Retina (tissue), 1 donor: ENCODE measurements around the gene G6PD.
"Not testable (repeated sequence)": the region's sequence is repeated elsewhere in the genome, so short reads cannot be mapped to it uniquely, and the experiment has no call there.

Experiments
- DNase-seq: peaks from one replicate; pipeline ENCODE4 v3.0.0-alpha.2; 2016

Gene G6PD

GRCh38 chrX:154512879-154513553 is 33.6 kb downstream of the G6PD start:
- no peak for DNase-seq

- no peak for DNase-seq
Measured at GRCh38 chrX:154511761-154512160, 34.9 kb downstream of the G6PD start.

GRCh38 chrX:154509455-154509854 is 37.2 kb downstream of the G6PD start:
- DNase-seq: no peak

GRCh38 chrX:154508384-154508745 is 38.3 kb downstream of the G6PD start:
- DNase-seq: no peak

DNA sequence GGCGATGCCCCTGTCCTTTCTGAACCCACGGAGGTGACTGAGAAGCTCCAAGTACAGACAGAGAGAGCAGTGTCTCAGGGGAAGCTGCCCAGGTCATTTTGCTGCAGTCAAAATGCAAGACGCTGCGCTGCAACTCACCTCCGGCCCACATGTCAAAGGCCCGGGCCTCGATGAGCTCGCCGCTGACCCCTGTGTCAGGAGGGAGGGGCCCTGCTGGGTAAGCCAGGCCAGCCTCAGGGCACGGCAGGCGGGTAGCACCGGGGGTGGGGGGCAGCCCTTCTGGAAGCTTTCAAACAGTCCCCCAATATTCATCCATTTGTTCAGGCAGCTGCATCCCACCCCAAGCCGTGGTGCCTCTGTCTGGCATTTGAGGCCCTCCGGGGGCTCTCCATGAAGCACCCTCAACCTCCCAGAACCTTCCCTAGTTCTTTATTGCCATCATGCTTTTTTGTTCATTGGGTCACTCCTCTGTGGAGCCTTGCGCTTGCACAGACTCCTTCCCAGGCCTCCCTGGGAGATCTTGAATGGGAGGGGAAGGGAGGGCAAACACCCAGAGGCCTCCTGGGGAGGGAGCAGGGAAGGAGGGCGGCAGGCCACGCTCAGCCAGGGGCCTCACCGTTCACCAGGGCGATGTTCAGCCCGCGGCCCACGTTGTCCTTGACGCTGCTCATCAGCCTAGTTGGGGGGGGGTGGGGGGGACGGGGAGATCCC is 38.8 kb downstream of the G6PD start:
- no peak for DNase-seq

DNA sequence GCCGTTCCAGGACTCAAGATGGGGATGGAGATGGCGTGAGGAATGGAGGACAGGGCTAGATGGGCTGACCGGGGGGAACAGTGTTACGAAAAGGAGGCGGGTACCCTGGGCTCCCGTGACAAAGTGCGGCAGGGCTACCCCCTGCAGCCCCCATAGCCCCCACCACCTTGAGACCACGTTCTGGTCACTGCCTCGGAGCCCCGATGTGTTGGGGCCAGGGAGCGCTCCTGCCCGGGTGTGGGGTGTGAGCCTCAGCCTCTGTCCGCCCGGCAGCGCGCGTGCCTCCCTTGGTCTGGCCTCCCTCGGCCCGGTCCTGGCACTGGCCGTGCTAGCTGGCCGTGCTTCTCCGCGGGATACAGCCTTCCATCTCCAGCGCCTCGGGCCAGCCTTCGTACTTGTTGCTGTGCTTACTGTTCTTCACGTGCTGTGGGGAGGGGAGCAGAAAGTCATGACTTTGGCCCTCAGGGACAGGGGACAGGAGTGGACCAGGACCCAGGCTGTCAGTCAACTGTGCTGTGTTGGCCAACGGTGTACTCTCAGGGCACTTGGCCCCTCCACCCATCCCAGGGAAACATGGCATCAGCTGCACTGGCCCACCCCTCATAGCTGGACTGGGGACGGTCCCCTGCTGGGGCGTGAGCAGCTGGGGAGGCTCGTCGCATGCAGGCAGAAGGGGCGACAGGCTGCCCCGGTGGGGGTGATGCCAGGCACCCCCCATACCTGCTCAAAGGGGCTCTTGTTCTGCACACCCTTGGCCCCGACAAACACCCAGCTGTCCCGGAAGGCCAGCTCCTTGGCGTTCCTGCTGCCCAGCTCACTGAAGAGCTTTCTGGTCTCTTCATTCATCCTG is 39.9 kb downstream of the G6PD start:
- no peak for DNase-seq

DNA sequence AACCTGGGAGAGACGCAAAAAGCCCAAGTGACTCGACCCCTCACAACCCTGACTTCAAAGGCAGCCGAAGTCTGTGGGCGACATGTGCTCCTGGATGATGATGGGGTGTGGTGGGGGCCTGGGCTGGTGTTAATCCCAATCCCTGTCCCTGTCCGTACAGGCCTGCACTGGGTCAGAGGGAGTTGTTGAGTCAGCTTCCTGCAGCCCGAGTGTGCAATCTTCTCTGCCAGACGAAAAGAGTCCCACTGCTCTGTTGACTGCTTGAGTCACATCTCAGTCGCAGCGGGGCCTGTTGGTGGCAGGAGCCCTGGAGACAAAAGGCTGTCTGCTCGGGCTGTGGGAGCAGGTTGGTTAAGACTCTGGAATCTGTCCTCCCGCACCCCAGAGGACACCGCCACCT is 40.9 kb downstream of the G6PD start:
- no peak for DNase-seq

- DNase-seq: no peak
Measured at GRCh38 chrX:154502989-154503388, 43.7 kb downstream of the G6PD start.

DNA sequence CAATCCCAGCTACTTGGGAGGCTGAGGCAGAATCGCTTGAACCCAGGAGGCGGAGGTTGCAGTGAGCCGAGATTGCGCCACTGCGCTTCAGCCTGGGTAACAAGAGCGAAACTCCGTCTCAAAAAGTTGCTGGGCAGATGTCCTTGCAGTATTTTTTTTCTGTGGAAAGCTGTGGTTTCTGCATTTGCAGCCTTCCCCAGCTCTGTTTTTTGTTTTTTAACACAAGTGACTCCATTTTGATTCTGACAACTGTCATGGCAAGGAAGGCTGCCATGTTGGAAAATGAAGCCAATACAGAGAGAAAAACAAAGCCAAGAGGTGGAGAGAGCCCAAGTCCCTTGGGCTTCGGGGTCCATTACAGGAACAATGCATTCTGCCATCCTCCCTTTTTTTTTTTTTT is 44.5 kb downstream of the G6PD start:
- no peak for DNase-seq

DNA sequence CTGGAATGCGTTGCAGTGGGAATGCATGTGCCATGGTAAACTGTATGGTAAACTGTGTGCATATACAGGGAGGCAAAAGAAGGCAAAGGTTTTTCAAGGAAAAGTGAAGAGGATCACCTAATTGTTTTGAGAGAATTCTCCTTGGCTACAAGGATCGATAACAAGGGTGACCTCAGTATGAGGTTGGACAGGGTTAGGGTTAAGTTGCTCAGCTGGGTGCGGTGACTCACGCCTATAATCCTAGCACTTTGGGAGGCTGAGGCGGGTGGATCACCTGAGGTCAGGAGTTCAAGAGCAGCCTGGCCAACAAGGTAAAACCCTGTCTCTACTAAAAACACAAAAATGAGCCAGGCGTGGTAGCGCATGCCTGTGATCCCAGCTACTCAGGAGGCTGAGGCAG is 45.2 kb downstream of the G6PD start:
- DNase-seq: not testable (repeated sequence)

DNA sequence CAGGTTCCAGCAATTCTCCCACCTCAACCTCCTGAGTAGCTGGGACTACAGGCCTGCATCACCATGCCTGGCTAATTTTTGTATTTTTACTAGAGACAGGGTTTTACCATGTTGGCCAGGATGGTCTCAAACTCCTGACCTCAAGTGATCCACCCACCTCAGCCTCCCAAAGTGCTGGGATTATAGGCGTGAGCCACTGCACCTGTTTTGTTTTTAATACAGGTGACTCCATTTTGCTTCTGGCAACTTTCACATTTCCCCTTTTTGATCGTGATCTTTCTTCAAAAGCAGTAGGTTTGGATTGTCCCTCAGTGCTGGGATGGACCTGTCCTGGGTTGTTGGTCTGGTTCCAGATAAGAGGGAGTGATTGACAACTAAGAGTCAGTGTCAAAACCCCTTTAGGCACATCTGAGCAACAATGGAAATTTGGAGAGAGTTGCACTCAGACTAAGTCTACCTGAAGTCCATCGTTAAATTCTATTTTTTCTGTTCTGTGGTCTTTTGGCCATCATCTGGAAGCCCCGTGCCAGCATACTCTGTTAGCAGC is 50.0 kb downstream of the G6PD start:
- not testable (repeated sequence) for DNase-seq

GRCh38 chrX:154495472-154495922 is 51.1 kb downstream of the G6PD start:
- no peak for DNase-seq

DNA sequence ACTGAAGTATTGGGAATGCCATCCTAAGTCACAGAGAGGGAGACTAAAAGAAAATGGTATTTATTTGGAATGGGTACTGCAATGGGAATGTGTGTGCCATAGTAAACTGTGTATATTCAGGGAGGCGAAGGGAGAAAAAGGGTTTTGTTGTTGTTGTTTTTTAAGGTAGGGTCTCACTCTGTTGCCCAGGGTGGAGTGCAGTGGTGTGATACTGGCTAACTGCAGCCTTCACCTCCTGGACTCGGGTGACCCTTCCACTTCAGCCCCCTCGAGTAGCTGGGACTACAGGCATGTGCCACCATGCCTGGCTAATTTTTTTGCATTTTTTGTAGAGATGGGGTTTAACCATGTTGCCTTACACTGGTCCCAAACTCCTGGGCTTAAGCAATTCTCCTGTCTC is 51.9 kb downstream of the G6PD start:
- DNase-seq: no peak

- peak; percentile 86 for DNase-seq
Measured at GRCh38 chrX:154490414-154491083, 56.1 kb downstream of the G6PD start, which contains the start of gene SLC10A3. Gene SLC10A3, minus strand, starts transcription at chrX:154490629. Its CDS starts 1,689 bp downstream, at chrX:154488940.

- peak; percentile 34 for DNase-seq
Measured at GRCh38 chrX:154490021-154490413, 56.6 kb downstream of the G6PD start.

- DNase-seq: no peak
Measured at GRCh38 chrX:154489182-154489581, 57.5 kb downstream of the G6PD start.

- DNase-seq: no peak
Measured at GRCh38 chrX:154488336-154489075, 58.1 kb downstream of the G6PD start.

- DNase-seq: no peak
Measured at GRCh38 chrX:154487518-154488290, 58.9 kb downstream of the G6PD start.

DNA sequence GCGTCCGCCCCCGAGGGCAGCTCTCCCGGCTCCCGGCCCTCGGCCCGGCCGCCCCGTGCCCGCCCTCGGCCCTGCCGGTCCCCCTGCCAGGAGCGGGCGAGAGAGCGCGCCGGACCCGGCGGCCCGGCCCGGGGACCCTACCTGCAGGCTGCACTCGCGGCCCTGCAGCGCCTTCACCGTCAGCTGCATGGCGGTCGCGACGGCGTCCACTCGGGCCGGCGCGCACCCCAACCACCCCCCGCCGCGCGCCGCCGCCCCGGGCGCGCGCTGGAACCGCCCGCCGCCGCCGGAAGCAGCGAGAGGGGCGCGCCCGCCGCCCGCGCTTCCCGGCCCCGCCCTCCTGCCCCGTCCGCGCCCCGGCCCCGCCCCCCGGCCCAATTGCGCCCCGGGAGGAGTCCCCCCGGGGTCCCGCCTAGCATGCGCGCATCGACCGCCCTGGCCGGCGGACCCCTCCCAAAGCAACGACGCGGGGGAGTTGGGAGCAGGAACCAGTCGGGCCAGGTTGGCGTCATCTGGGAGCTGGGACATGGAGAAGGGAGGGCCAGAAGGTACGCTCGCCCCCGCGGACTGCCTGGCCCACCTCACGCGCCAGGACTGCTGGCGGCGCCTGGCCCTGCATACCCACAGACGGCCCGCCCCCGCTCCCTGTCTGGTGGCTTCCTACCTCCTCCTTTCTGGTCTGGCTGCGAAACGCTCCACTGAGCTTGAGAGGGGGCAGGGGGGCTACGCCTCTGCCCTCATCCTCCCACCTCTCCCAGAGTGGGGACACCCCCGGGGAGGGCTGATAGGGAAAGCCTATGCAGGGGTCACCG is 60.0 kb downstream of the G6PD start, which contains the start of gene UBL4A:
TSS of gene UBL4A (minus strand) at position 220 of the 812 bp plus-strand sequence. CDS start at position 189, 31 bp downstream.
- DNase-seq: peak; percentile 69

GRCh38 chrX:154486052-154486395 is 60.6 kb downstream of the G6PD start:
- peak; percentile 55 for DNase-seq
